Colonic mucosa (tissue), 4 donors: ENCODE data around the gene DOCK2. TPM values are rescaled to one million over a fixed set of nuclear protein-coding genes. Genes with fewer than 3 reads are reported as not detected.

ENCODE experiments used
- DNase-seq: peaks from one replicate; pipeline ENCODE4 v3.0.0-alpha.2; 2020
- H3K27ac ChIP-seq: fragments of 200-600 bp; one replicate; pipeline ENCODE4 v1.8.0; 2021
- H3K27me3 ChIP-seq: fragments of 200-600 bp; one replicate; pipeline ENCODE4 v1.8.0; 2021
- H3K36me3 ChIP-seq: fragments of 200-600 bp; one replicate; pipeline ENCODE4 v1.8.0; 2021
- H3K4me1 ChIP-seq: fragments of 200-600 bp; one replicate; pipeline ENCODE4 v1.8.0; 2021; ENCODE audit warnings: mild to moderate bottlenecking
- H3K4me3 ChIP-seq: fragments of 200-600 bp; one replicate; pipeline ENCODE4 v1.8.0; 2021
- H3K9ac ChIP-seq, 2 donors: one replicate each; pipeline ENCODE4 v1.7.0; 2013; ENCODE audit warnings: control low read depth in 2 of 2, low read depth in 2 of 2, low read length in 2 of 2
- H3K9me3 ChIP-seq: fragments of 200-600 bp; one replicate; pipeline ENCODE4 v1.8.0; 2021
- CTCF ChIP-seq: fragments of 200-600 bp; IDR thresholded peaks from one replicate; pipeline ENCODE4 v1.8.0; 2022; ENCODE audit warnings: antibody characterized with exemption, mild to moderate bottlenecking
- intact Hi-C: fragments of 100-400 bp; cut with DNase I; formaldehyde crosslinking; loops from one replicate; pipeline ENCODE4 v1.14.1; 2022
- total RNA-seq, 2 donors: library from RNA; stranded (reverse); fragmentation: NEBNext Ultra II Directional in 1 of 2; extraction: Animal tissue kit (Norgen Biotek cat#: 25700) in 1 of 2; gene quantifications; one replicate each; pipeline ENCODE4 v1.2.1, GENCODE V29; 2021
- donor health status: healthy.
- donor health status: DM: no; HTN: no; CAD: no.
- donor health status: DM: no; HTN: no; CAD: no.

The DOCK2 gene
- total RNA-seq, 2 donors from 2014 or later = 4.8 to 6.0 TPM

- intact Hi-C loops = no loop called here
- H3K27me3 ChIP-seq = no peaks in the 10 kb centered on the region
Observed at GRCh38 chr5:169795338-169795737, 158.3 kb downstream of the DOCK2 start.

GRCh38 chr5:169796731-169797130 lies 159.7 kb downstream of the DOCK2 start:
- intact Hi-C loops = no loop called here
- Histone ChIP-seq H3K9ac (no peak overlapping the region), H3K36me3 (no peaks in the 10 kb centered on the region), H3K4me1 (no peaks in the 10 kb centered on the region), H3K4me3 (no peak overlapping the region), H3K27ac (no peak overlapping the region), H3K27me3 (no peaks in the 10 kb centered on the region), H3K9me3 (no peaks in the 10 kb centered on the region)
- TF ChIP-seq CTCF = no peak
- DNase-seq = no peak

More at GRCh38 chr5:169795338-169795737, 158.3 kb downstream of the DOCK2 start:
- H3K36me3 ChIP-seq = no peaks in the 10 kb centered on the region
- no peak overlapping the region for H3K9ac ChIP-seq
- H3K27ac ChIP-seq = no peak overlapping the region
- TF ChIP-seq CTCF = no peak
- H3K4me1 ChIP-seq = no peaks in the 10 kb centered on the region
- no peak overlapping the region for H3K4me3 ChIP-seq
- DNase-seq = no peak
- H3K9me3 ChIP-seq = no peaks in the 10 kb centered on the region

GRCh38 chr5:169797577-169797976 lies 160.5 kb downstream of the DOCK2 start:
- no peaks in the 10 kb centered on the region for H3K9me3 ChIP-seq
- no peak for DNase-seq
- intact Hi-C loops = no loop called here
- H3K4me3 ChIP-seq = no peak overlapping the region
- no peaks in the 10 kb centered on the region for H3K27me3 ChIP-seq
- H3K9ac ChIP-seq = no peak overlapping the region
- H3K27ac ChIP-seq = no peak overlapping the region
- H3K4me1 ChIP-seq = no peaks in the 10 kb centered on the region
- H3K36me3 ChIP-seq = no peaks in the 10 kb centered on the region
- TF ChIP-seq CTCF = no peak

- H3K27me3 ChIP-seq = no peaks in the 10 kb centered on the region
- TF ChIP-seq CTCF = no peak
- H3K27ac ChIP-seq = no peak overlapping the region
- no peaks in the 10 kb centered on the region for H3K9me3 ChIP-seq
- no peaks in the 10 kb centered on the region for H3K36me3 ChIP-seq
- H3K9ac ChIP-seq = no peak overlapping the region
- no peaks in the 10 kb centered on the region for H3K4me1 ChIP-seq
- intact Hi-C loops = no loop called here
- no peak overlapping the region for H3K4me3 ChIP-seq
- DNase-seq = no peak
Observed at GRCh38 chr5:169798438-169798837, 161.4 kb downstream of the DOCK2 start.

- Histone ChIP-seq H3K36me3 (no peaks in the 10 kb centered on the region), H3K27ac (no peak overlapping the region), H3K4me3 (no peak overlapping the region), H3K27me3 (no peaks in the 10 kb centered on the region), H3K9me3 (no peaks in the 10 kb centered on the region), H3K4me1 (no peaks in the 10 kb centered on the region), H3K9ac (no peak overlapping the region)
- DNase-seq = no peak
- intact Hi-C loops = no loop called here
- TF ChIP-seq CTCF = no peak
Observed at GRCh38 chr5:169798906-169799660, 162.0 kb downstream of the DOCK2 start.
